Right cardiac atrium (tissue), 5 donors: ENCODE results near the gene BUD23. TPM values are rescaled to one million over a fixed set of nuclear protein-coding genes. Genes with fewer than 3 reads are reported as not detected.
A peak's percentile ranks its signal among the peaks of the same experiment; 100 is the strongest.

Experiments
- ATAC-seq, 2 donors: fragments of 200-7000 bp; cut with Tn5 transposase; one replicate each; pipeline versions ENCODE4 v1.8.0 to v1.9.1; 2020; ENCODE audit warnings: moderate library complexity in 2 of 2, mild to moderate bottlenecking in 1 of 2
- DNase-seq, 3 donors: peaks; one replicate each; pipeline ENCODE4 v3.0.0-alpha.2; 2020
- H3K27ac ChIP-seq: one replicate; pipeline ENCODE4 v1.5.1; 2013; ENCODE audit warnings: mild to moderate bottlenecking, low read length, control low read depth, moderate library complexity
- H3K27me3 ChIP-seq: one replicate; pipeline ENCODE4 v1.6.1; 2013; ENCODE audit not compliant: control insufficient read depth, insufficient read depth
- H3K4me1 ChIP-seq: one replicate; pipeline ENCODE4 v1.6.1; 2013; ENCODE audit warnings: low read length; ENCODE audit not compliant: control insufficient read depth, insufficient read depth
- H3K4me3 ChIP-seq: one replicate; pipeline ENCODE4 v1.5.1; 2013; ENCODE audit warnings: low read length, control low read depth
- H3K9me3 ChIP-seq: one replicate; pipeline ENCODE4 v1.6.1; 2013; ENCODE audit warnings: low read length; ENCODE audit not compliant: control insufficient read depth
- WGBS: extraction: QIAGEN DNeasy Blood & Tissue Kit; methylation state at CpG from one replicate; pipeline ENCODE4 v1.1.7; 2013; 5-methylcytosine and 5-hydroxymethylcytosine counted together
- intact Hi-C, 4 donors: fragments of 100-400 bp; cut with DNase I; formaldehyde crosslinking; loops; one replicate each; pipeline versions ENCODE4 v1.11.0 to v1.14.0; 2022 to 2023
- polyA plus RNA-seq: library from polyadenylated mRNA; stranded (reverse); fragments of 200-250 nt; gene quantifications from one replicate; pipeline ENCODE4 v1.2.3, GENCODE V29; 2013
- total RNA-seq, 4 donors: library from RNA; stranded (reverse); fragmentation: NEBNext Ultra II Directional; extraction: Animal tissue kit (Norgen Biotek cat#: 25700); gene quantifications; one replicate each; pipeline ENCODE4 v1.2.1, GENCODE V29; 2021
- donor health status: healthy with polysubstance abuse.
- donor health status: DM: no; HTN: yes; CAD: no.
- donor health status: DM: no; HTN: no; CAD: no.
- donor health status: DM: no; HTN: yes; CAD: no; lungs with severe emphysema.
- donor health status: DM: yes; HTN: yes; CAD: no.

The BUD23 gene
- total and polyA plus RNA-seq, 5 donors: 53.0 to 97.5 (median 63.5) TPM

DNA sequence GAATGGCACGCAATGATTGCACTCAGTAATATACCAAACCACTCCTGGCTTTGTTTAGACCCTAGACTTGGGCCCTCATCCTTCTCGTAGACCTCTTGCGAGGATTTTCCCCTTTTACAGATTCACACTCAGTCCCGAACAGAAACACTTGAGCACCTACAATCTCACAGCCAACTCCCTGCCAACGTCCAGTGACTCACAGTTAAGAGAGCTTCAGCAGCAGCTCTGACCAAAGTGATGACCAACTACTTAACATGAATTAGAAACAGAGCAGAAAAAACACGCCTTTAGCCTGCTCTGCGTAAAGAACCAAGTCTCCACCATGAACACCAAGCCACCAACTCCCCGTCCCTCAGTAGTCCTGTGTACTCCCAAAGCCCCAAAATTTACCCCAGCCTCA, 2.4 kb upstream of the BUD23 start:
- no peaks in the 10 kb centered on the region for H3K27me3 ChIP-seq
- no peak overlapping the region for H3K4me3 ChIP-seq
- DNase-seq (no peak), ATAC-seq (no peak)
- no peaks in the 10 kb centered on the region for H3K9me3 ChIP-seq
- intact Hi-C loops: no loop called here
- WGBS: 64% methylated on average over 8 of the region's 8 CpGs
- H3K4me1 ChIP-seq: peaks cover 3% of the 10 kb centered on the region
- peak overlapping the region; percentile 53 for H3K27ac ChIP-seq

GRCh38 chr7:73682745-73683055, 697 bp upstream of the BUD23 start:
- H3K4me1 ChIP-seq: peaks cover 3% of the 10 kb centered on the region
- ATAC-seq (no peak), DNase-seq (peak in 1 of 3 donors; percentile 48)
- no peaks in the 10 kb centered on the region for H3K9me3 ChIP-seq
- WGBS: under 1% methylated on average over 33 of the region's 33 CpGs
- peak overlapping the region; percentile 97 for H3K4me3 ChIP-seq
- intact Hi-C loops: no loop called here
- H3K27ac ChIP-seq: peak overlapping the region; percentile 82
- no peaks in the 10 kb centered on the region for H3K27me3 ChIP-seq

DNA sequence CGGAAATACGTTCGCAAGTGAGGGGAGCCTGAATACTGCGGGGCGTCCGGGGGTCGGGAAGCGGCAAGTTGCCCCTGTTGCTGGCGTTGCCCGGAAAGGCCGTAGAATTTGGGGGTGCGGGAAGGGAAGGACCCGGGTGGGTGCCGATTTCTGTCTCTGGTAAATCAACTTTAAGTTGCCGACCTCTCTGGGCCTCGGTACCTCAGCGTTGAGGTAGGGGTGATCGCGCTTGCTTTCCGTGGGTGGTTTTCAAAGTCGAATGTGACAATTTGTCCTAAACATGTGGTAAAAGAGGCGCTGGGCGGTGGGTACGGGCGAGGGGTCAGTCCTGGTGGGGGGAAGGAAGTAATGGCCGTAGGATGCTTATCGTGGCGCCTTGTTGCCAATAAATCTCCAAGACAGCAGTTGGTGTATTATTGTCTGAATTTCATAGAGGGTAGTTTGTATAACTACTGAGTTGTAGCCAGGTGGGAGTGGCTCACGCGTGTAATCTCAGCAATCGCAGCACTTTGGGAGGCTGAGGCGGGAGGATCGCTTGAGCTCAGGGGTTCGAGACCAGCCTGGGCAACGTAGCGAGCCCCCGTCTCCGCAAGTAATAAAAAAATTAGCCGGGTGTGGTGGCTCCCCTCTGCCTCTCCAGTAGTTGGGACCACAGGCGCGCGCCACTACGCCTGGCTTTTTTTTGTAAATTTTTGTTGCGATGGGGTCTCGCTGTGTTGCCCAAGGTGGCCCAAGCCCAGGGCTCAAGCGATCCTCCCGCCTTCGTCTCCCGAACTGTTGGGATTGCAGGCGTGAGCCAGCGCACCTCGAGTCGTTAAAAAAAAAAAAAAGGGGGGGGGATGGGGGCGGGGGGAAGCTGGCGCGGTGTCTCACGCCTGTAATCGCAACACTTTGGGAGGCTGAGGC, 644 bp downstream of the BUD23 start:
- peak in 1 of 3 donors; percentile 46 for DNase-seq
- 30% methylated on average over 58 of the region's 58 CpGs for whole genome bisulfite sequencing
- Histone ChIP-seq H3K27me3 (no peaks in the 10 kb centered on the region), H3K4me1 (peaks cover 1% of the 10 kb centered on the region), H3K9me3 (no peaks in the 10 kb centered on the region), H3K27ac (peak overlapping the region; percentile 30), H3K4me3 (peak overlapping the region; percentile 97)
- intact Hi-C loops: no loop called here
- ATAC-seq: no peak

GRCh38 chr7:73685311-73685710, 1.9 kb downstream of the BUD23 start:
- no peak for ATAC-seq
- H3K4me3 ChIP-seq: no peak overlapping the region
- H3K4me1 ChIP-seq: peaks cover 1% of the 10 kb centered on the region
- no peaks in the 10 kb centered on the region for H3K9me3 ChIP-seq
- 95% methylated on average over 18 of the region's 18 CpGs for WGBS
- intact Hi-C loops: no loop called here
- no peak overlapping the region for H3K27ac ChIP-seq
- peak in 1 of 3 donors; percentile 36 for DNase-seq
- H3K27me3 ChIP-seq: no peaks in the 10 kb centered on the region

DNA sequence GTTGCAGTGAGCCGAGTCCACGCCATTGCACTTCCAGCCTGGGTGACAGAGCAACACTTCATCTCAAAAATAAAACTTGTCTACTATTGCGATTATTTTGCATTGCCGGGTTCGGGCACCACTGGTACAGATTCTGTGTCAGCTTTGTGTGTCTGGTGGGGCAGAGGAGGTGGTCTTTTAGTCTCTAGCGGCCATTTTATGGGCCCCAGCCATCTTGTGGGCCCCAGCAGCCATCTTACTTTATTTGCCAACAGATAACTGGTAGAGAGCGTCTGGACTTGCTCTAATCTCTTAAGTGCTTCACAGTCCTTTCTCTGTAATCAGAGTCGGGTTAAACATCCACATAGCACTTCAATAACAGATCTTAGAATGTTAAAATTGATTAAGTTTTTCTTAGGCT, 4.9 kb downstream of the BUD23 start:
- Histone ChIP-seq H3K4me3 (no peak overlapping the region), H3K4me1 (no peaks in the 10 kb centered on the region), H3K9me3 (no peaks in the 10 kb centered on the region), H3K27me3 (no peaks in the 10 kb centered on the region), H3K27ac (no peak overlapping the region)
- DNase-seq: no peak
- 89% methylated on average over 8 of the region's 8 CpGs for WGBS
- intact Hi-C loops: no loop called here
- ATAC-seq: no peak

- ATAC-seq: no peak
- intact Hi-C loops: no loop called here
- 70% methylated on average over 7 of the region's 7 CpGs for WGBS
- Histone ChIP-seq H3K27ac (no peak overlapping the region), H3K27me3 (no peaks in the 10 kb centered on the region), H3K4me3 (no peak overlapping the region), H3K4me1 (no peaks in the 10 kb centered on the region), H3K9me3 (no peaks in the 10 kb centered on the region)
- no peak for DNase-seq
These were observed 7.2 kb downstream of the BUD23 start for GRCh38 chr7:73690646-73691045.

DNA sequence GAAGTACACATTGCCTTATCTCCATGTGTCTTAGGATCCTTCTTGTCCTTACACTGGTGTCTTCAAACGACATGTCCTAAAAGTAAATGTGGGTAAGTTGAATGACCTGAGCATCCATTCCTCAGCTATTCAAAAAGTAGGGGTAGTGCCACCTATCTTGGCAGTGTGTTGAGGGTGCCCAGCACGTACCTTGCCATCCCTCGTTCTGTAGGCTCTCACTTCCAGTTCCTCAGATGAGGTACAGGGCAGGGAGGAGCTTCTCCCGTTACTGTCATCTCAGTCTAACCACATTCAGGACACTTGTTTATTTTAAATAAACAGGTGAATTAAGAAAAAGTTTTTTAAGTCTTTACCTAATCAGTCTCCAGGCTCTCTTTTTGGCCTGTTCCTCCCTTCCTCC, 13.0 kb downstream of the BUD23 start:
- Histone ChIP-seq H3K27me3 (no peaks in the 10 kb centered on the region), H3K4me3 (no peak overlapping the region), H3K4me1 (no peaks in the 10 kb centered on the region), H3K9me3 (no peaks in the 10 kb centered on the region), H3K27ac (no peak overlapping the region)
- 88% methylated on average over 4 of the region's 4 CpGs for WGBS
- no peak for DNase-seq
- intact Hi-C loops: no loop called here
- no peak for ATAC-seq

DNA sequence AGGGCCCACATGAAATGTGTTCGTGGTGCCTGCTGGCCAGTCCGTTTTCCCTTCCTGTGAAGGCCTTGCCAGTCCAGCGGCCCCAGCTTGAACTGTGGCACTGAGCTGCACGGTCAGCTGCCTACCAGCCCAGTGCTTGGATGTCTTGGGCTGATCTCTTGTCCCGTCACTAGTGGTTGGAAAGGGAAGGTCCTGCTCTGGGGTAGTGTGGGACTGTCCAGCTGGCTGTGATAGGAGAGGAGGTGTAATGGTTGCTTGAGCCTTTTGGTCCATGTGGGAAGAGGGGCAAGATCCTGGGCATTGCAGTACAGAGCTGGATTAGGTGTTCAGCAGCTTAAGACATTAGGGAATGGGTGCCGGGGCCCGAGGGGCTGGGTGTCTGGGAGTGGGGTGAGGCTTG, 15.0 kb downstream of the BUD23 start:
- no peak overlapping the region for H3K4me3 ChIP-seq

DNA sequence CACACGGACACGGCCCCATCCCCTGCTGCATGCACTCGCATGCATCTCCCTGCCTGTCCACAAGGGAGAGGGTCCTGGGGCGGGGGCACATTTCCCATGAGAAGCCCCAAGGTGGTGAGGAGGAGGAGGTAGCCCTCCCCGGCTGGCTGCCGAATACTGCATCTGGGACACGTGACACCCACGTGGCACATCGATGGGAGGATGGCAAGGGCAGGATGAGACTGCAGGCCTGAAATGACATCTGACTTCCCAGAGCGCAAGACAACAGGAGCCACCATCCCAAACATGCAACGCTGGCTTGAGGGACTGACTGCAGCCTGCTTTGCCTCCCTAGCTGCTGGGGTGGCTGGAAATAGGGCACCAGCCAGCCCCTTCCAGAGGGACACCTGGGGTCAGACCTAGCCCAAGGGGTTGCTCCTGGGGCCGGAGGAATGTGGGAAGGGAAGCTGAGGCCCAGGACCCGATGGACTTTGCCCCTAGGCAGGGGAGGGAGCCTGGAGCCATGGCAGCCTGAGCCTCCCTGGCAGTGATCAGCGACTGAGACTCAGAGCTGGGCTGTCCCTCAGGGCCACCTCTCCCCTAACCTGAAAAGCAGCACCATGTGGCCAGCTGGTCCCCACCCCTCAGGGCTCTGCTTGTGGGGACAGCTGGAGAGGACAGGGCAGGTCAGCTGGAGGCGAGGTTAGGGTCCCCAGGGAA, 16.1 kb downstream of the BUD23 start:
- H3K4me1 ChIP-seq: no peaks in the 10 kb centered on the region
- no peaks in the 10 kb centered on the region for H3K9me3 ChIP-seq
- no peak for ATAC-seq
- intact Hi-C loops: no loop called here
- 82% methylated on average over 15 of the region's 15 CpGs for WGBS
- H3K27me3 ChIP-seq: no peaks in the 10 kb centered on the region
- no peak for DNase-seq
- no peak overlapping the region for H3K4me3 ChIP-seq
- H3K27ac ChIP-seq: no peak overlapping the region

More for the DNA sequence above, 15.0 kb downstream of the BUD23 start:
- no peaks in the 10 kb centered on the region for H3K4me1 ChIP-seq
- 86% methylated on average over 7 of the region's 7 CpGs for WGBS
- H3K9me3 ChIP-seq: no peaks in the 10 kb centered on the region
- no peak overlapping the region for H3K27ac ChIP-seq
- intact Hi-C loops: no loop called here
- ATAC-seq (no peak), DNase-seq (no peak)
- H3K27me3 ChIP-seq: no peaks in the 10 kb centered on the region

GRCh38 chr7:73700069-73700423, 16.6 kb downstream of the BUD23 start:
- Histone ChIP-seq H3K4me1 (no peaks in the 10 kb centered on the region), H3K9me3 (no peaks in the 10 kb centered on the region), H3K4me3 (no peak overlapping the region), H3K27me3 (no peaks in the 10 kb centered on the region), H3K27ac (no peak overlapping the region)
- intact Hi-C loops: no loop called here
- no peak for DNase-seq
- WGBS: 86% methylated on average over 14 of the region's 14 CpGs
- ATAC-seq: no peak

DNA sequence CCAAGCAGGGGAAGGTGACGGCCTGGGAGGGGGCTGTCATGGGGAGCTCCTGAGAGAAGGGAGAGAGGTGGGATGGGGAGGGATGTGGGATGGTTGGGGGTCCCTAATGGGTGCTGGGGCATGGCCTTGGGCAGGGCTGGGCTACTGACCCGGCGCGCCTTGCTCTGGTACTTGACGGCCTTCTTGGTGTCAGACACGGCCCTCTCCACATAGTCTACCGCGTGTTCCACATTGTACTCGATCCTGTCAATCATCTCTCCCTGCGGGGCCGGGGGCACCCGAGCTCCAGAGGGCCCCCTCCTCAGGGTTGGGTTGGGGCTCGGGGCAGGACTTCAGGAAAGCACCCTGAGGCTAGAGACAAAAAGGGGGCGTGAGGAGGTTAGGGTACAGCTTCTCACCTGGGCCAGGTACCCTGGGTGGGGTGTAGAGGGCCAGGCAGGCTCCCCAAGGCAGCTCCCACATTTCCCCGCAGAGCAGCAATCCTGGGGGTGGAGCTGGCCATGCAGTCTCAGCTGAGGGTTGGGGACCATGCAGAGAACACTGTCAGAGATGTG, 17.3 kb downstream of the BUD23 start:
- intact Hi-C loops: no loop called here
- H3K4me3 ChIP-seq: no peak overlapping the region
- no peak for ATAC-seq

More for the DNA sequence above, 17.3 kb downstream of the BUD23 start:
- no peak for DNase-seq
- no peaks in the 10 kb centered on the region for H3K4me1 ChIP-seq
- no peaks in the 10 kb centered on the region for H3K27me3 ChIP-seq
- WGBS: 86% methylated on average over 15 of the region's 15 CpGs
- H3K9me3 ChIP-seq: no peaks in the 10 kb centered on the region
- H3K27ac ChIP-seq: no peak overlapping the region
